SU-DHL-6 (cell line): Measurements from ENCODE around the gene SLC5A11.

Experiments
- H2AFZ ChIP-seq: fragments of 200-600 bp; sonication (generic); 2 replicates; pipeline ENCODE4 v1.6.1; 2014; ENCODE audit warnings: low read depth, mild to moderate bottlenecking, moderate library complexity, mixed read lengths, antibody characterized with exemption, low read length; ENCODE audit not compliant: severe bottlenecking
- H3F3A ChIP-seq: fragments of 200-600 bp; shearing (Covaris generic); 2 replicates; pipeline ENCODE4 v1.6.0; 2016; ENCODE audit warnings: antibody characterized with exemption, mild to moderate bottlenecking; ENCODE audit not compliant: insufficient read depth
- H3K27ac ChIP-seq: fragments of 200-600 bp; sonication (generic); 2 replicates; pipeline ENCODE4 v1.5.1; 2016; ENCODE audit warnings: low read depth, mild to moderate bottlenecking, low read length, moderate library complexity, mixed read lengths
- H3K27me3 ChIP-seq: fragments of 200-600 bp; sonication (generic), shearing (Covaris generic); 2 replicates; pipeline ENCODE4 v1.6.0; 2014; ENCODE audit warnings: mild to moderate bottlenecking, low read length
- H3K36me3 ChIP-seq: fragments of 200-600 bp; sonication (generic); 2 replicates; pipeline ENCODE4 v1.6.1; 2014; ENCODE audit warnings: mild to moderate bottlenecking, low read length, mixed read lengths
- H3K4me2 ChIP-seq: fragments of 300-600, 200-600 bp; shearing (Covaris generic), sonication (generic); 2 replicates; pipeline ENCODE4 v1.6.0; 2014; ENCODE audit warnings: low read length, low read depth, mild to moderate bottlenecking; ENCODE audit not compliant: poor library complexity, severe bottlenecking
- H3K4me3 ChIP-seq: fragments of 200-600 bp; sonication (generic); 2 replicates; pipeline ENCODE4 v1.5.1; 2014; ENCODE audit warnings: antibody characterized with exemption, low read length, mild to moderate bottlenecking, mixed read lengths; ENCODE audit not compliant: insufficient read depth, poor library complexity, severe bottlenecking
- H3K79me2 ChIP-seq: fragments of 200-600 bp; sonication (generic); 2 replicates; pipeline ENCODE4 v1.6.1; 2014; ENCODE audit warnings: mild to moderate bottlenecking, low read length, moderate library complexity; ENCODE audit not compliant: insufficient read depth
- H3K9ac ChIP-seq: fragments of 200-600 bp; sonication (generic); 2 replicates; pipeline ENCODE4 v1.7.0; 2014; ENCODE audit warnings: mild to moderate bottlenecking, low read length
- H3K9me2 ChIP-seq: fragments of 200-600 bp; sonication (generic); replicated peaks from 2 replicates; pipeline ENCODE4 v1.6.1; 2014; ENCODE audit warnings: low read length; ENCODE audit not compliant: insufficient read depth
- H3K9me3 ChIP-seq: fragments of 200-600 bp; sonication (generic); 2 replicates; pipeline ENCODE4 v1.6.1; 2014; ENCODE audit warnings: low read length, mixed read lengths; ENCODE audit not compliant: insufficient read depth
- H4K20me1 ChIP-seq: fragments of 200-600 bp; sonication (generic); 2 replicates; pipeline ENCODE4 v1.6.1; 2014; ENCODE audit warnings: low read depth, mild to moderate bottlenecking, antibody characterized with exemption, low read length, moderate library complexity, mixed read lengths
- CTCF ChIP-seq: fragments of 200-600 bp; sonication (generic); IDR thresholded peaks from one replicate; pipeline ENCODE4 v1.5.1; 2017; ENCODE audit warnings: antibody characterized with exemption, mild to moderate bottlenecking, low read length, moderate library complexity; ENCODE audit not compliant: insufficient read depth, poor library complexity, severe bottlenecking
- EZH2phosphoT487 ChIP-seq: fragments of 200-600 bp; sonication (generic), shearing (Covaris generic); conservative IDR thresholded peaks from 2 replicates; pipeline ENCODE4 v1.6.1; 2018; ENCODE audit warnings: mild to moderate bottlenecking, antibody characterized with exemption, low read length, moderate library complexity, mixed read lengths

Gene SLC5A11

DNA sequence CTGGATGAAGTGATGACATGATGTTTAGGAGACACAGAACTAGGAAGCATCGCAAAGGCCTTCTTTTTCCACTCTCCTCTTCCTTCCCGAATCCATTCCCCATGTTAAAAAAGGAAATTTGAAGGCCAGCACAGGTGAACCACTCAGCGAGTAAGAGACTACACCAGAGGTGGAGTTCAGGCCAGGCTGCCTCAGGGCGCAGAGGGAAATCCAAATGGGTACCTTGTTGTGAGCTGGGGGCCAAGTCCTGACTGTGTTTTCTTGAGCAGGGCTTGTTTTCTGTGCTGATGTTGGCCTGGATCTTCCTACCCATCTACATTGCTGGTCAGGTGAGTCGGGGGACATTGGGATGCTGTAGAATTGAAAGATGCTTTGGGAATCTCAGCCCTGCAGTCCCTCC is 26.1 kb downstream of the SLC5A11 start:
- H3K4me2 ChIP-seq = no peak overlapping the region
- H3K9me3 ChIP-seq = no peaks in the 10 kb centered on the region
- no peaks in the 10 kb centered on the region for H3K27me3 ChIP-seq
- TF ChIP-seq CTCF = no peak
- no peak for TF ChIP-seq EZH2phosphoT487
- no peak overlapping the region for H3K9ac ChIP-seq
- no peaks in the 10 kb centered on the region for H4K20me1 ChIP-seq
- no peaks in the 10 kb centered on the region for H3K36me3 ChIP-seq
- no peak overlapping the region for H2AFZ ChIP-seq
- no peaks in the 10 kb centered on the region for H3K9me2 ChIP-seq
- H3K27ac ChIP-seq = no peak overlapping the region
- no peaks in the 10 kb centered on the region for H3F3A ChIP-seq
- no peaks in the 10 kb centered on the region for H3K79me2 ChIP-seq
- H3K4me3 ChIP-seq = no peak overlapping the region

DNA sequence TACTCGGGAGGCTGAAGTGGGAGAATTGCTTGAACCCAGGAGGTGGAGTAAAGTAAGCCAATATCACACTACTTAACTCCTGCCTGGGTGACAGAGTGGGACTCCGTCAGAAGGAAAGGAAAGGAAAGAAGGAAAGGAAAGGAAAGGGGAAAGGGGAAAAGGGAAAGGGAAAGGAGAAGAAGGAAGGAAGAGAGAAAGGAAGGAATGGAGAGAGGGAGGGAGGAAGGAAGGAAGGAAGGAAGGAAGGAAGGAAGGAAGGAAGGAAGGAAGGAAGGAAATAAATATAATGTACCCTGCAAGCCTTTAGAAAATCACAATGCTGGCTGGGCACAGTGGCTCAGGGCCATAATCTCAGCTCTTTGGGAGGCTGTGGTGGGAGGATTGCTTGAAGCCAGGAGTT is 27.3 kb downstream of the SLC5A11 start:
- Histone ChIP-seq H3K4me3 (no peak overlapping the region), H3K36me3 (no peaks in the 10 kb centered on the region), H3K4me2 (no peak overlapping the region), H4K20me1 (no peaks in the 10 kb centered on the region), H3K9me2 (no peaks in the 10 kb centered on the region), H3K9me3 (no peaks in the 10 kb centered on the region), H2AFZ (no peak overlapping the region), H3K27me3 (no peaks in the 10 kb centered on the region), H3F3A (no peaks in the 10 kb centered on the region), H3K79me2 (no peaks in the 10 kb centered on the region), H3K27ac (no peak overlapping the region), H3K9ac (no peak overlapping the region)
- TF ChIP-seq EZH2phosphoT487 = no peak
- TF ChIP-seq CTCF = no peak

DNA sequence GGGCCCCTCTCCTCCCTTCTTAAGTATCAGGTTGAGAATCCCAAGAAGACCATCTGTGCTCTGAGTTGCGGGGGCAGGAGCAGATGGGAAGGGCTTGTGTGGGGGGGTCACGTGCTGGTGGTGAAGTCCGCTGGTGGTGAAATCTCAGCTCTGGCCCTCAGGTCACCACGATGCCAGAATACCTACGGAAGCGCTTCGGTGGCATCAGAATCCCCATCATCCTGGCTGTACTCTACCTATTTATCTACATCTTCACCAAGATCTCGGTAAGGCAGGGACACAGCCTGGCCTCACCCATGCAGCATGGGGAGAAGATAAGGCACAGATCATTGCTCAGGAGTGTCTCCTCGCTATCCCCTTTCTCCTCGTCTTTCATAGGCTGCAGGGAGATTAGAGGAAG is 29.7 kb downstream of the SLC5A11 start:
- no peak overlapping the region for H3K4me2 ChIP-seq
- no peaks in the 10 kb centered on the region for H4K20me1 ChIP-seq
- no peaks in the 10 kb centered on the region for H3K36me3 ChIP-seq
- H3K9me3 ChIP-seq = no peaks in the 10 kb centered on the region
- H2AFZ ChIP-seq = no peak overlapping the region
- no peak overlapping the region for H3K4me3 ChIP-seq
- no peak overlapping the region for H3K27ac ChIP-seq
- TF ChIP-seq EZH2phosphoT487 (no peak), CTCF (no peak)
- no peak overlapping the region for H3K9ac ChIP-seq
- no peaks in the 10 kb centered on the region for H3K27me3 ChIP-seq
- H3K79me2 ChIP-seq = no peaks in the 10 kb centered on the region
- no peaks in the 10 kb centered on the region for H3F3A ChIP-seq
- no peaks in the 10 kb centered on the region for H3K9me2 ChIP-seq

- no peaks in the 10 kb centered on the region for H4K20me1 ChIP-seq
- no peak overlapping the region for H3K27ac ChIP-seq
- H3K4me2 ChIP-seq = no peak overlapping the region
- H3K36me3 ChIP-seq = no peaks in the 10 kb centered on the region
- H3K9me3 ChIP-seq = no peaks in the 10 kb centered on the region
- H3K79me2 ChIP-seq = no peaks in the 10 kb centered on the region
- no peaks in the 10 kb centered on the region for H3K27me3 ChIP-seq
- H3F3A ChIP-seq = no peaks in the 10 kb centered on the region
- H2AFZ ChIP-seq = no peak overlapping the region
- no peak overlapping the region for H3K9ac ChIP-seq
- no peak overlapping the region for H3K4me3 ChIP-seq
- no peaks in the 10 kb centered on the region for H3K9me2 ChIP-seq
- TF ChIP-seq CTCF = no peak
- TF ChIP-seq EZH2phosphoT487 = no peak
These were observed 30.5 kb downstream of the SLC5A11 start for GRCh38 chr16:24876231-24876630.
